ENCODE data around the gene CLTRN.
"Not testable (repeated sequence)": the region's sequence is repeated elsewhere in the genome, so short reads cannot be mapped to it uniquely, and the experiment has no call there.

The CLTRN gene

GRCh38 chrX:15664487-15665444, at the start of gene CLTRN:
Gene CLTRN, minus strand, starts transcription at chrX:15664805. Its CDS starts 30 bp downstream, at chrX:15664775.
- DNase-seq (ENCODE audit: low read depth in 2 of 2), result no peak

- DNase-seq (ENCODE audit: low read depth in 2 of 2), result not testable (repeated sequence)
Measured at GRCh38 chrX:15704273-15704672, 39.7 kb upstream of the CLTRN start.

- DNase-seq (ENCODE audit: low read depth in 2 of 2), result not testable (repeated sequence)
Measured at GRCh38 chrX:15703809-15704208, 39.2 kb upstream of the CLTRN start.

GRCh38 chrX:15702488-15703371, 38.1 kb upstream of the CLTRN start:
- DNase-seq (ENCODE audit: low read depth in 2 of 2), result no peak

GRCh38 chrX:15696516-15696915, 31.9 kb upstream of the CLTRN start:
- no peak for DNase-seq (ENCODE audit: low read depth in 2 of 2)

- no peak for DNase-seq (ENCODE audit: low read depth in 2 of 2)
Measured at GRCh38 chrX:15694941-15695451, 30.4 kb upstream of the CLTRN start.

GRCh38 chrX:15686818-15687685, 22.4 kb upstream of the CLTRN start:
- DNase-seq (ENCODE audit: low read depth in 2 of 2), result peak in 1 of 2 donors; percentile 27

- DNase-seq (ENCODE audit: low read depth in 2 of 2), result no peak
Measured at GRCh38 chrX:15683193-15683592, 18.6 kb upstream of the CLTRN start.

GRCh38 chrX:15681433-15681832, 16.8 kb upstream of the CLTRN start:
- no peak for DNase-seq (ENCODE audit: low read depth in 2 of 2)

GRCh38 chrX:15680401-15680800, 15.8 kb upstream of the CLTRN start:
- DNase-seq (ENCODE audit: low read depth in 2 of 2), result no peak

- DNase-seq (ENCODE audit: low read depth in 2 of 2), result no peak
Measured at GRCh38 chrX:15679246-15679645, 14.6 kb upstream of the CLTRN start.

- no peak for DNase-seq (ENCODE audit: low read depth in 2 of 2)
Measured at GRCh38 chrX:15678339-15678738, 13.7 kb upstream of the CLTRN start.

GRCh38 chrX:15676886-15677285, 12.3 kb upstream of the CLTRN start:
- DNase-seq (ENCODE audit: low read depth in 2 of 2), result no peak

GRCh38 chrX:15675490-15675921, 10.9 kb upstream of the CLTRN start:
- peak; percentile 78 to 81 for DNase-seq (ENCODE audit: low read depth in 2 of 2)

GRCh38 chrX:15674841-15675489, 10.4 kb upstream of the CLTRN start:
- peak; percentile 76 to 77 for DNase-seq (ENCODE audit: low read depth in 2 of 2)

GRCh38 chrX:15674514-15674840, 9.9 kb upstream of the CLTRN start:
- DNase-seq (ENCODE audit: low read depth in 2 of 2), result no peak

GRCh38 chrX:15673970-15674369, 9.4 kb upstream of the CLTRN start:
- no peak for DNase-seq (ENCODE audit: low read depth in 2 of 2)

- no peak for DNase-seq (ENCODE audit: low read depth in 2 of 2)
Measured at GRCh38 chrX:15672881-15673280, 8.3 kb upstream of the CLTRN start.

- DNase-seq (ENCODE audit: low read depth in 2 of 2), result no peak
Measured at GRCh38 chrX:15663439-15663838, 1.2 kb downstream of the CLTRN start.

- DNase-seq (ENCODE audit: low read depth in 2 of 2), result not testable (repeated sequence)
Measured at GRCh38 chrX:15654804-15655203, 9.8 kb downstream of the CLTRN start.

GRCh38 chrX:15653961-15654360, 10.6 kb downstream of the CLTRN start:
- DNase-seq (ENCODE audit: low read depth in 2 of 2), result no peak

Data from stimulated activated CD8-positive, alpha-beta memory T cell treated with anti-CD3 and anti-CD28 coated beads, Interleukin-15, amount 100 ng/mL, for 48 hours (primary cell).